Measurements from ENCODE around the gene HPCA.

The HPCA gene

GRCh38 chr1:32868806-32869455 lies 17.4 kb upstream of the HPCA start:
- Histone ChIP-seq H3K27me3 (ENCODE audit: insufficient read depth, low read depth) (no peaks in the 10 kb centered on the region), H3K79me2 (ENCODE audit: insufficient read depth, low read depth) (no peaks in the 10 kb centered on the region), H2AFZ (ENCODE audit: low read depth) (no peak overlapping the region), H3K4me1 (ENCODE audit: low read depth, poor library complexity, severe bottlenecking) (peaks cover 5% of the 10 kb centered on the region), H3K9ac (no peak overlapping the region), H3K36me3 (ENCODE audit: insufficient read depth) (no peaks in the 10 kb centered on the region), H3K27ac (no peak overlapping the region), H3K4me3 (IDR thresholded peaks at IDR 0.05; ENCODE audit: insufficient read depth, low read depth, low read length) (no peak overlapping the region), H3K4me2 (no peak overlapping the region), H4K20me1 (ENCODE audit: insufficient read depth) (no peaks in the 10 kb centered on the region)
- no peak for TF ChIP-seq CTCF (conservative IDR thresholded peaks at IDR 0.05; ENCODE audit: low read depth, low read length)

GRCh38 chr1:32869923-32870614 lies 16.2 kb upstream of the HPCA start:
- no peaks in the 10 kb centered on the region for H3K27me3 ChIP-seq (ENCODE audit: insufficient read depth, low read depth)
- no peak for TF ChIP-seq CTCF (conservative IDR thresholded peaks at IDR 0.05; ENCODE audit: low read depth, low read length)

GRCh38 chr1:32870615-32871363 lies 15.5 kb upstream of the HPCA start, which contains the start of gene FNDC5:
TSS of gene FNDC5 (minus strand) at chr1:32870912.
- no peaks in the 10 kb centered on the region for H3K79me2 ChIP-seq (ENCODE audit: insufficient read depth, low read depth)
- no peaks in the 10 kb centered on the region for H4K20me1 ChIP-seq (ENCODE audit: insufficient read depth)
- H3K4me2 ChIP-seq: no peak within 1 kb of the TSS
- no peak within 1 kb of the TSS for H3K4me3 ChIP-seq (IDR thresholded peaks at IDR 0.05; ENCODE audit: insufficient read depth, low read depth, low read length)
- no peak within 1 kb of the TSS for H3K9ac ChIP-seq
- no peak within 1 kb of the TSS for H3K27ac ChIP-seq
- H3K4me1 ChIP-seq (ENCODE audit: low read depth, poor library complexity, severe bottlenecking): peaks cover 5% of the 10 kb centered on the region
- no peaks in the 10 kb centered on the region for H3K27me3 ChIP-seq (ENCODE audit: insufficient read depth, low read depth)
- no peak for TF ChIP-seq CTCF (conservative IDR thresholded peaks at IDR 0.05; ENCODE audit: low read depth, low read length)
- H2AFZ ChIP-seq (ENCODE audit: low read depth): no peak within 1 kb of the TSS
- H3K36me3 ChIP-seq (ENCODE audit: insufficient read depth): no peaks in the 10 kb centered on the region

More at GRCh38 chr1:32869923-32870614, 16.2 kb upstream of the HPCA start:
- Histone ChIP-seq H3K4me2 (no peak overlapping the region), H3K79me2 (ENCODE audit: insufficient read depth, low read depth) (no peaks in the 10 kb centered on the region), H3K36me3 (ENCODE audit: insufficient read depth) (no peaks in the 10 kb centered on the region), H3K27ac (no peak overlapping the region), H3K4me1 (ENCODE audit: low read depth, poor library complexity, severe bottlenecking) (peaks cover 5% of the 10 kb centered on the region), H3K9ac (no peak overlapping the region), H3K4me3 (IDR thresholded peaks at IDR 0.05; ENCODE audit: insufficient read depth, low read depth, low read length) (no peak overlapping the region), H2AFZ (ENCODE audit: low read depth) (no peak overlapping the region), H4K20me1 (ENCODE audit: insufficient read depth) (no peaks in the 10 kb centered on the region)

- no peak overlapping the region for H3K9ac ChIP-seq
- H3K27ac ChIP-seq: no peak overlapping the region
- H3K4me3 ChIP-seq (IDR thresholded peaks at IDR 0.05; ENCODE audit: insufficient read depth, low read depth, low read length): no peak overlapping the region
- H4K20me1 ChIP-seq (ENCODE audit: insufficient read depth): no peaks in the 10 kb centered on the region
- H3K4me2 ChIP-seq: no peak overlapping the region
- H2AFZ ChIP-seq (ENCODE audit: low read depth): no peak overlapping the region
- H3K4me1 ChIP-seq (ENCODE audit: low read depth, poor library complexity, severe bottlenecking): peaks cover 5% of the 10 kb centered on the region
- H3K27me3 ChIP-seq (ENCODE audit: insufficient read depth, low read depth): no peaks in the 10 kb centered on the region
- no peaks in the 10 kb centered on the region for H3K79me2 ChIP-seq (ENCODE audit: insufficient read depth, low read depth)
- no peak for TF ChIP-seq CTCF (conservative IDR thresholded peaks at IDR 0.05; ENCODE audit: low read depth, low read length)
- no peaks in the 10 kb centered on the region for H3K36me3 ChIP-seq (ENCODE audit: insufficient read depth)
Observed at GRCh38 chr1:32871364-32872191, 14.7 kb upstream of the HPCA start.
